ENCODE measurements around the gene SLF1.

SLF1 gene

DNA sequence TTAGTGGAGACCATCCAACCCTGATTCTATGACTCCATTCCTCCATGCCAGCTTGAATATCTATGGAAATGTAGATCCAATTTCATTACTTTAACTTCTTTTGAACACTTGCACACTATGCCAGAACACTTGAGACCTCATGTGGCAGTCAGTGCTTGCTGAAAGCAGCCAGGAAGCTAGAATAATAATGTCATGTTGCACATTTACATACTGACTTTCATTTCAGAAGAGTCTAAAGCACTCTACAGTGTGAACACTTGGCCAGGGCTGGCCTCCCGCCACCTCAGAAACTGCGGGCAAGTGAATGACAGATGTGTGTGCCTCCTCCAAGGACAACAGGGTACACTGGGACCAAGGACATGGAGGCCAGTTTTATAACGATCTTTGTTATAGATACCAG is 97.3 kb downstream of the SLF1 start:
- DNase-seq = peak in 1 of 14 donors; percentile 2

DNA sequence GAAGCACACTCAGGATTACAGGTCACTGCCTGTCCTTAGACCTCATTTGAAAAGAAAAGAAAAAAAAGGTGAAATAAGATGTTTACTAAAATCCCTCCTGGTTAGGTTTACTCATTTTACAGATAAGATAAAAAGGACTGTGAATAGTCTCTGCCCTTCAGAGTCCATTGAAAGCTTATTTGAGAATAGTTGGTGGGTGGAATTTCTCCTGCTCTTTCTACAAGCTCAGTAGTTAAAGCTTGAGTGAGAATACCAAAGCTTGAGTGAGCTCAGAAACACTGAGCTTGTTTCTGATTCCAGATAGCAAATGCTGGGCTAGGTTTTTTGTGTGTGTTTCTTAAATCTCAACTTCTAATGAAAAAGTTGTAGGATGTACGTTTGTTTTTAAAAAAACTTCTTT is 106.7 kb downstream of the SLF1 start:
- no peak for DNase-seq

DNA sequence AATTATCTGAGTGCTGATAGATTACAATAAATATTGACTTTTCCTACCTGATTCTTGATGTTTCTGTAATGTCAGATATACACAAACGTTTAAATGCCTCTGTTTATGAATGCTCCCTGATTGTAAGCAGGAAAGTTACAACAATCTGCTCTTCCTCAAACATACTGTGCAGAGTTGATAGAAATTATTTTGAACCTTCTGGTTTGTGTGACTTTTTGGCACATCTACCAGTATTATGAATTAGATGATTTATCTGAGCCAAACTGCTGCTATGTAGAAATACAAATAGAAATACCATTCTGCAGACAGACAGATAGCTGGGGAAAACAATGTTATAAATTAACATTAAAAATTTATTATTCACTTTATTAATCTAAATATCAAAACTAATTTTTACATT is 113.0 kb downstream of the SLF1 start:
- DNase-seq = peak in 1 of 14 donors; percentile 27

DNA sequence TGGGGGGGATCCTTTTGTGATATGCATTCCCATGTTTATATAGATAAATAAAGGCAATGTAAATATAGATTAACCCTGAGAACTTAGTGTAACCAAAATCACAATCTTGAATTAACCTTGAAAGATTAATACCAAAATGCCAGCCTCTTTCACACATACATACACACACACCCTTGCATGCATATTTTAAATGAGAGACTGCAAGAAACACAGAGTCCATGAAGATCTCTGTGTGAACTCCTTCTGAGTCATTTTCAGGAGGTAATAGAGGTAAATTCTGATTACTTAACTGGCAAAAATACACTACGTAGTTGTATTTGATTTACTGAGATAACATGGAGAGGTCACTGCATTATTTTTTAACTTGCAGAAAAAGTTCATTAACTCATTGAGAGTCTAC is 118.0 kb downstream of the SLF1 start:
- DNase-seq = no peak

DNA sequence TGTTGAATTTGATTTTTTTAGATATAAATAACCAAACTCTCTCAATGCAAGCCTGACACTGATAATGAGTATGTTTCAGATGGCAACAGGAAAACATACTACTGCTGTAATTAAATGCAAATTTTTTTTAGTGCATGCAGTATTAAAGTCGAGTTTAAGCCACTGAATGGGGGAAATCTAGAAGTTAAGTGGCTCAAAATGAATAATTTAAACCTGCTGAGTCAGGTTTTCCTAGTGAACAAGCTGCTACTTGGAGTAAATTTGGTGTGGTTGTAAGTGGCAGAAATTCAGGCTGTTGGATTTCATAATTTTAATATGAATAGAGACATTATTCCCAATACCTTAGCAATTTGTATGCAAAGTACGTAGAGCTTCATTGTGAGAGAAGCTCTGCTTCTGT is 121.8 kb downstream of the SLF1 start:
- DNase-seq = no peak

- no peak for DNase-seq
These were observed 124.4 kb downstream of the SLF1 start for GRCh38 chr5:94742852-94743251.

- no peak for DNase-seq
These were observed 126.4 kb downstream of the SLF1 start for GRCh38 chr5:94744906-94745305.

GRCh38 chr5:94745786-94746730 is 127.6 kb downstream of the SLF1 start:
- no peak for DNase-seq

DNA sequence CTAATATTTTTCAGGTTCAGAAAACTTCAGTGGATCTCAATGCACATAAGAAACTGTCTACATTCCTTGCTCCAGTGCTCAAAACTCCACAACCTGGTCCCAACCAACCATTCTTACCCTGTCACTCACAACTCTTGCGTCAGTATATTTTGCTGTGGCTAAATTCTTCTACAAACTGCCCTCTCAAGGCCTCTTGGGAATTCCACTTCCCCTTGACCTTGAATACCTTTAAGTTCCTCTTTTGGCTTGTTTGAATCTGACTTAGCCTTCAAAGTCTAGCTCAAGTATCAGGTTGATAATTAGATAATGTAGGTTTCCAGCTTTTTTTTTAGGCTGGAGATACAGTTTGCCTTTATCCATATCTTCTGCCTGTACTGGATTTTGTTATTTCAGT is 128.3 kb downstream of the SLF1 start:
- no peak for DNase-seq

Data from C1 segment of cervical spinal cord (tissue), 14 donors.